Neural progenitor cell (in vitro differentiated cells): ENCODE results near the gene PTPRN2. TPM values are rescaled to one million over a fixed set of nuclear protein-coding genes. Genes with fewer than 3 reads are reported as not detected.

Source experiments
- DNase-seq: peaks from one replicate; pipeline ENCODE4 v3.0.0-alpha.2; 2016; ENCODE audit warnings: low spot score
- H2AFZ ChIP-seq: fragments of 200-600 bp; sonication (generic); replicated peaks from 2 replicates; pipeline ENCODE4 v1.6.1; 2016; ENCODE audit warnings: antibody characterized with exemption
- H3F3A ChIP-seq: fragments of 200-600 bp; sonication (generic); 2 replicates; pipeline ENCODE4 v1.6.1; 2016; ENCODE audit warnings: antibody characterized with exemption, low read depth
- H3K27ac ChIP-seq: fragments of 200-600 bp; sonication (generic); 2 replicates; pipeline ENCODE4 v1.5.1; 2016; ENCODE audit warnings: mild to moderate bottlenecking
- H3K27me3 ChIP-seq: fragments of 200-600 bp; sonication (generic); 2 replicates; pipeline ENCODE4 v1.6.1; 2016; ENCODE audit warnings: mild to moderate bottlenecking, moderate library complexity
- H3K36me3 ChIP-seq: fragments of 200-600 bp; sonication (generic); 2 replicates; pipeline ENCODE4 v1.5.1; 2016
- H3K4me1 ChIP-seq: fragments of 200-600 bp; sonication (generic); 2 replicates; pipeline ENCODE4 v1.6.1; 2016; ENCODE audit warnings: mixed run types
- H3K4me2 ChIP-seq: fragments of 200-600 bp; sonication (generic); 2 replicates; pipeline ENCODE4 v1.6.1; 2016
- H3K4me3 ChIP-seq: fragments of 200-600 bp; sonication (generic); 2 replicates; pipeline ENCODE4 v1.5.1; 2016
- H3K79me2 ChIP-seq: fragments of 200-600 bp; sonication (generic); 2 replicates; pipeline ENCODE4 v1.6.1; 2016; ENCODE audit warnings: low read depth
- H3K9ac ChIP-seq: fragments of 200-600 bp; sonication (generic); 2 replicates; pipeline ENCODE4 v1.6.1; 2016
- H3K9me3 ChIP-seq: fragments of 200-600 bp; sonication (generic); 2 replicates; pipeline ENCODE4 v1.5.1; 2016; ENCODE audit warnings: low read depth
- H4K20me1 ChIP-seq: fragments of 200-600 bp; sonication (generic); 2 replicates; pipeline ENCODE4 v1.6.1; 2016; ENCODE audit warnings: low read depth
- H3K27ac Mint-ChIP-seq: 3 replicates; pipeline ENCODE4 v1.8.0; 2021; ENCODE audit warnings: mixed read lengths
- H3K27me3 Mint-ChIP-seq: 2 replicates; pipeline ENCODE4 v1.8.0; 2022; ENCODE audit warnings: low read depth, mild to moderate bottlenecking, inconsistent platforms, moderate library complexity, mixed read lengths; ENCODE audit not compliant: insufficient read depth
- H3K36me3 Mint-ChIP-seq: 3 replicates; pipeline ENCODE4 v1.8.0; 2021; ENCODE audit warnings: mixed read lengths
- H3K4me1 Mint-ChIP-seq: 3 replicates; pipeline ENCODE4 v1.8.0; 2021; ENCODE audit warnings: mixed read lengths
- H3K4me3 Mint-ChIP-seq: 3 replicates; pipeline ENCODE4 v1.8.0; 2021; ENCODE audit warnings: mild to moderate bottlenecking, moderate library complexity, mixed read lengths
- H3K9me3 Mint-ChIP-seq: 3 replicates; pipeline ENCODE4 v1.8.0; 2020; ENCODE audit warnings: mixed read lengths
- EZH2 ChIP-seq: fragments of 200-600 bp; sonication (generic); IDR thresholded peaks from 2 replicates; pipeline ENCODE4 v1.6.1; 2017; ENCODE audit warnings: antibody characterized with exemption, mild to moderate bottlenecking, moderate library complexity
- EZH2phosphoT487 ChIP-seq: fragments of 200-600 bp; sonication (generic); IDR thresholded peaks from 2 replicates; pipeline ENCODE4 v1.6.1; 2017; ENCODE audit warnings: antibody characterized with exemption
- total RNA-seq: library from RNA; depleted of rRNA; stranded (reverse); fragments of >200 nt; gene quantifications from 2 replicates; pipeline ENCODE4 v1.2.3, GENCODE V29; 2015; ENCODE audit warnings: low replicate concordance
- TF ChIP-seq, protein P1 (sequence below): fragments of 200-600 bp; sonication (generic); IDR thresholded peaks from 2 replicates; pipeline ENCODE4 v1.5.1; 2017; ENCODE audit warnings: antibody characterized with exemption, mild to moderate bottlenecking

The PTPRN2 gene
- total RNA-seq, 1 donor from 2014 or later = 3.0 TPM

DNA sequence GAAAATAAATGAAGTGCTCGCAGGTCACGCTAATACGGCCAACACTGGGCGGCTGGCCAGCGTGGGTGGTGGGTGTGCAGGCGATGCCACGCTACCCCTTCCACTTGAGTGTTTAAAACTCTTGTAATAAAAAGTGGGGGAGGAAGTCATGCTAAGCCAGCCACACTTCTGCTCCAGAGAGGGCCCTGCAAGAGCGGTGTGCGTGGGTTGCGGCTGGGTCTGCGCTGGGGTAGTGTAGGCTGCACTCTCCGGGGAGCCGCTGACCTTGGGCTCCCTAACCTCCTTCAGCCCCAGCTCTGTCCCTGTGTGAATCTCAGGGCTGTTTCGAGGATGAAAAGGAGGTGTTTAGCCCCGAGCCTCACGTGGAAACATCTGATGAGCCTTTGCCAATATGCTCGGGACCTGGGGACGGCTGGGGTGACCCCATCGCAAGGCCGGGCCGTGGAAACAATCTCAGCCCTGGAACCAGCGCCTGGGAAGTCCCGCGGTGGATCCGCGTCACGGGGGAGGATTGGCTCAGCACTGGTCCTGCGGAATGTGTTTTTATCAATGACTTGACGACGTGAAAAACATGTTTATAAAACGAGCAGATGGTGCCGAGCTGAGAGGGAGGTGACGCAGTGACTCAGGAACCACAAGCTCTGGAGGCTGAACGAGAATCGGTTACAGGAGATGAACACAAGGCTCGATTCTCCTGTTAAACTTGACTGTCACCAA, 972.4 kb downstream of the PTPRN2 start:
- Mint-ChIP-seq H3K36me3 (peaks cover 51% of the 10 kb centered on the region), H3K27ac (no peak overlapping the region), H3K27me3 (peaks cover 5% of the 10 kb centered on the region), H3K9me3 (no peaks in the 10 kb centered on the region), H3K4me3 (no peak overlapping the region), H3K4me1 (peaks cover 3% of the 10 kb centered on the region)
- no peaks in the 10 kb centered on the region for H3K36me3 ChIP-seq
- no peak overlapping the region for H3K4me3 ChIP-seq
- no peaks in the 10 kb centered on the region for H3F3A ChIP-seq
- TF ChIP-seq, protein P1, sequence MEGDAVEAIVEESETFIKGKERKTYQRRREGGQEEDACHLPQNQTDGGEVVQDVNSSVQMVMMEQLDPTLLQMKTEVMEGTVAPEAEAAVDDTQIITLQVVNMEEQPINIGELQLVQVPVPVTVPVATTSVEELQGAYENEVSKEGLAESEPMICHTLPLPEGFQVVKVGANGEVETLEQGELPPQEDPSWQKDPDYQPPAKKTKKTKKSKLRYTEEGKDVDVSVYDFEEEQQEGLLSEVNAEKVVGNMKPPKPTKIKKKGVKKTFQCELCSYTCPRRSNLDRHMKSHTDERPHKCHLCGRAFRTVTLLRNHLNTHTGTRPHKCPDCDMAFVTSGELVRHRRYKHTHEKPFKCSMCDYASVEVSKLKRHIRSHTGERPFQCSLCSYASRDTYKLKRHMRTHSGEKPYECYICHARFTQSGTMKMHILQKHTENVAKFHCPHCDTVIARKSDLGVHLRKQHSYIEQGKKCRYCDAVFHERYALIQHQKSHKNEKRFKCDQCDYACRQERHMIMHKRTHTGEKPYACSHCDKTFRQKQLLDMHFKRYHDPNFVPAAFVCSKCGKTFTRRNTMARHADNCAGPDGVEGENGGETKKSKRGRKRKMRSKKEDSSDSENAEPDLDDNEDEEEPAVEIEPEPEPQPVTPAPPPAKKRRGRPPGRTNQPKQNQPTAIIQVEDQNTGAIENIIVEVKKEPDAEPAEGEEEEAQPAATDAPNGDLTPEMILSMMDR = no peak
- TF ChIP-seq EZH2phosphoT487 (no peak), EZH2 (no peak)
- no peak overlapping the region for H3K4me2 ChIP-seq
- H3K79me2 ChIP-seq = no peaks in the 10 kb centered on the region
- H3K9ac ChIP-seq = no peak overlapping the region
- H4K20me1 ChIP-seq = no peaks in the 10 kb centered on the region
- no peaks in the 10 kb centered on the region for H3K9me3 ChIP-seq
- H3K4me1 ChIP-seq = no peaks in the 10 kb centered on the region
- H3K27me3 ChIP-seq = peaks cover 23% of the 10 kb centered on the region
- H3K27ac ChIP-seq = no peak overlapping the region
- no peak for DNase-seq
- no peak overlapping the region for H2AFZ ChIP-seq

DNA sequence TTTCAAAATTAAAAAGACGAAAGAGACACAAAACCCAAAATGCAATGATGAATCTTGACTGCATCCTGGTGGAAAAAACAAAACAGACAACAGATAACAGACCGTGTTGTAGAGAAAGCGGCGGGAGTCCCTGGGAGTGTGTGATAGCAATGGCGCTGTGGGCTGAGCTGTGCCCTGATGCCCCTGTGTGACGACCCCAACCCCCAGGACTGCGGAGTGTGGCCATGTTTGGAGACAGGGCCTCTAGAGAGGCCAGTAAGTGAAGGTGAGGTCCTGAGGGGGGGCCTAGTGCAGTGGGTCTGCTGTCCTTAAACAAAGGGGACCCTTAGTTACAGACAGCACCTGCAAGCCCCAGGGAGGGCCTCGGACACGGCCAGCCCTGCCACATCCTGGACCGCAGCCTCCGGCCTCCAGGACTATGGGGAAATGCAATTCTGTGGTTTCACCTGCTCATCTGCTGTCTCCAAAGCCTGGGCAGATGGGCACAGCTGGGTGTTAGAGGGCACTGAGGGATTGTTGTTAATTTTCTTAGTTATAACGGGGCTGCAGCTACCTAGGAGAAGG, 973.1 kb downstream of the PTPRN2 start:
- Histone ChIP-seq H3K4me1 (no peaks in the 10 kb centered on the region), H2AFZ (no peak overlapping the region), H3K4me3 (no peak overlapping the region), H3K9ac (no peak overlapping the region), H3K36me3 (no peaks in the 10 kb centered on the region), H4K20me1 (no peaks in the 10 kb centered on the region), H3F3A (no peaks in the 10 kb centered on the region), H3K79me2 (no peaks in the 10 kb centered on the region), H3K9me3 (no peaks in the 10 kb centered on the region), H3K27ac (no peak overlapping the region), H3K4me2 (no peak overlapping the region), H3K27me3 (peaks cover 23% of the 10 kb centered on the region)
- no peak for DNase-seq
- Mint-ChIP-seq H3K36me3 (peaks cover 47% of the 10 kb centered on the region), H3K9me3 (no peaks in the 10 kb centered on the region), H3K27ac (no peak overlapping the region), H3K4me3 (peak overlapping the region; percentile 0), H3K4me1 (peaks cover 3% of the 10 kb centered on the region), H3K27me3 (peaks cover 6% of the 10 kb centered on the region)
- TF ChIP-seq EZH2 (no peak), EZH2phosphoT487 (no peak)
- TF ChIP-seq, protein P1 = no peak

DNA sequence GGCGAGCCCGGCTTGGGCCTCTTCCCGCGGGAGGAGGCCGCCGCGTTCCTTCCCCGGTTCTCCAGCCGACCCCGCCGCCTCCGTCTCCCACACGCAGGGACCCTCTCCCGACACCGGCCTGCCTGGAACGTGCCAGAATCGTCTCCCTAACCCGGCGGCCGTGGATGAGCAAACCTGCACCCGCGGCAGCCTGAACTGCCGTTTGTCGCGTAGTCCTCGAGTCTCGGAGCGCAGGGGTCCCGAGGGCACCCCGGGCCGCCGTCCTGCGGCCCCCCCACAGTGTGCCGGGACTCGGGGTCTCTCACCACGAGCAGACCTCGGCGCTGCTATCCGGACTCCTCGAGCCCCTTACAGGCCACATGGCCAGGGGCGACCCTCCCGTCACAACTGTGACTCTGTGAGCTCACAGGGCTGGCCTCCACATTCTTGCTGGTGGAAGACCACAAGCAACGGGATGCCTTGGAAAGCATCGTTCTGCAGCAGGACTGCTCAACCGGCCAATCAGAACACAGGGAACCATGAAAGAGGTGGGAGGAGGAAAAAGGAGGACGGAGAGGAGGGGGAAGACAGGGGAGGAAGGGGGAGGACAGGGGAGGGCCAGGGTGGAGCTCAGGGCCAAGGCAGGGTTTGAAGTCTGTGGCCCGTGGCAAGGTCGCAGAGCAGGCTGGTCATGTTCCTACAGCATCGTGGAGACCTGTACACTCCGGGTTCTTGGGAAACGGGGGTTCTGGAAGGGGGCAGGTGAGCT, 973.9 kb downstream of the PTPRN2 start:
- no peaks in the 10 kb centered on the region for H3K9me3 ChIP-seq
- no peak for DNase-seq

More for the DNA sequence above, 973.9 kb downstream of the PTPRN2 start:
- H4K20me1 ChIP-seq = no peaks in the 10 kb centered on the region
- H3K9ac ChIP-seq = no peak overlapping the region
- H3K4me1 Mint-ChIP-seq = peaks cover 3% of the 10 kb centered on the region
- H3K36me3 ChIP-seq = no peaks in the 10 kb centered on the region
- peaks cover 51% of the 10 kb centered on the region for H3K36me3 Mint-ChIP-seq
- H3K27ac Mint-ChIP-seq = peak overlapping the region; percentile 78
- peak overlapping the region; percentile 0 for H3K4me3 Mint-ChIP-seq
- no peak overlapping the region for H2AFZ ChIP-seq
- H3K27me3 ChIP-seq = peaks cover 23% of the 10 kb centered on the region
- no peaks in the 10 kb centered on the region for H3K79me2 ChIP-seq
- H3F3A ChIP-seq = no peaks in the 10 kb centered on the region
- TF ChIP-seq, protein P1 = no peak
- TF ChIP-seq EZH2 = no peak
- TF ChIP-seq EZH2phosphoT487 = no peak
- H3K4me2 ChIP-seq = peak overlapping the region; percentile 42
- no peak overlapping the region for H3K4me3 ChIP-seq
- peaks cover 8% of the 10 kb centered on the region for H3K27me3 Mint-ChIP-seq
- H3K4me1 ChIP-seq = no peaks in the 10 kb centered on the region
- H3K27ac ChIP-seq = no peak overlapping the region
- no peaks in the 10 kb centered on the region for H3K9me3 Mint-ChIP-seq
